Left renal cortex interstitium (tissue), 4 donors: ENCODE measurements around the gene PMS2. TPM values are rescaled to one million over a fixed set of nuclear protein-coding genes. Genes with fewer than 3 reads are reported as not detected.
"Not testable (repeated sequence)": the region's sequence is repeated elsewhere in the genome, so short reads cannot be mapped to it uniquely, and the experiment has no call there.

Source experiments
- DNase-seq, 4 donors: peaks; one replicate each; pipeline ENCODE4 v3.0.0-alpha.2; 2013; ENCODE audit warnings: low read depth in 4 of 4, low spot score in 2 of 4, missing footprints in 1 of 4
- polyA plus RNA-seq, 4 donors: library from polyadenylated mRNA; unstranded; fragments of 120-200 nt; gene quantifications; one replicate each; pipeline ENCODE4 v1.2.1, GENCODE V29; 2013; ENCODE audit not compliant: insufficient read length in 4 of 4

PMS2 gene
- polyA plus RNA-seq, 4 donors = 19.4 to 26.4 (median 22.6) TPM

- not testable (repeated sequence) for DNase-seq
Measured at GRCh38 chr7:5924180-5924579, 84.7 kb downstream of the PMS2 start.

Other genes with a start within 250 kb of the PMS2 start
- 10 to 100 TPM; 32.2 to 38.7 (median 36.0) TPM for gene RNF216, start 227.4 kb downstream of the PMS2 start, polyA plus RNA-seq
- under 1 TPM; 0.23 to 0.93 (median 0.49) TPM for gene OCM, start 128.3 kb downstream of the PMS2 start, polyA plus RNA-seq
- 10 to 100 TPM; 78.9 to 96.3 (median 89.3) TPM for gene CCZ1, start 110.3 kb downstream of the PMS2 start, polyA plus RNA-seq
- 1 to 10 TPM in 2 of 4 donors, under 1 TPM in 2; 0.21 to 1.9 (median 1.1) TPM for gene RSPH10B, start 38.4 kb downstream of the PMS2 start, polyA plus RNA-seq
- 10 to 100 TPM; 23.4 to 28.5 (median 25.4) TPM for gene AIMP2, start 223 bp upstream of the PMS2 start, polyA plus RNA-seq
- 1 to 10 TPM in 2 of 4 donors, under 1 TPM in 2; 0.40 to 4.1 (median 2.2) TPM for gene ANKRD61, start 22.3 kb upstream of the PMS2 start, polyA plus RNA-seq
- gene EIF2AK1, start 50.1 kb upstream of the PMS2 start, polyA plus RNA-seq = 100 to 1,000 TPM in 2 of 4 donors, 10 to 100 TPM in 2; 81.7 to 114 (median 101) TPM
- 10 to 100 TPM; 19.5 to 21.4 (median 20.4) TPM for gene USP42, start 95.9 kb upstream of the PMS2 start, polyA plus RNA-seq